Subcutaneous adipose tissue (tissue), 4 donors: ENCODE results near the gene TMEM132C. TPM values are rescaled to one million over a fixed set of nuclear protein-coding genes. Genes with fewer than 3 reads are reported as not detected.

Source experiments
- total RNA-seq, 4 donors: library from RNA; depleted of rRNA; stranded (reverse); fragments of >200 nt; gene quantifications; one replicate each; pipeline ENCODE4 v1.1.0, GENCODE V29; 2016
- TF ChIP-seq, protein P1 (sequence below): fragments of 450-650 bp; IDR thresholded peaks from one replicate; pipeline ENCODE4 v1.5.1; 2016; ENCODE audit warnings: low read depth, mild to moderate bottlenecking, control low read depth, antibody characterized with exemption, moderate library complexity

Gene TMEM132C
- total RNA-seq, 4 donors from 2014 or later, result 44.2 to 73.5 (median 67.8) TPM

DNA sequence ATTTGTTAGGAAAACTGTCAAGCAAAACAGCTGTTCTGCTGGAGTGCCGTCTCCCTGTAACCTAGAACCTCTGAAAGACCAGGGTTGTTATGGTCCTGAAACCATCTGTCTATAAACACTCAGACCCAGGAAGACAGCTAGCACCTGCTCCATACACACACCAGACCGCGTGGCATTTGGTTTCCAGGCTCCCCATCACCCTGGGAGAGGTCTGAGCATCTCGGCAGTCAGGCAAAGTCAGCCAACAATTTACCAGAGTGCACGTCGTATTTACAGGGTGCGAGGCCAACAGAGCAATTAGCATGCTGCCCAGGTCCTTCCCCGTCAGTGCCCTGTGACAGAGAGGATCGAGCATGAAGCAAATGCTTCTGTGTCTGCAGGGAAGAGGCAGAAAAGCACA is 284.3 kb downstream of the TMEM132C start:
- TF ChIP-seq, protein P1, sequence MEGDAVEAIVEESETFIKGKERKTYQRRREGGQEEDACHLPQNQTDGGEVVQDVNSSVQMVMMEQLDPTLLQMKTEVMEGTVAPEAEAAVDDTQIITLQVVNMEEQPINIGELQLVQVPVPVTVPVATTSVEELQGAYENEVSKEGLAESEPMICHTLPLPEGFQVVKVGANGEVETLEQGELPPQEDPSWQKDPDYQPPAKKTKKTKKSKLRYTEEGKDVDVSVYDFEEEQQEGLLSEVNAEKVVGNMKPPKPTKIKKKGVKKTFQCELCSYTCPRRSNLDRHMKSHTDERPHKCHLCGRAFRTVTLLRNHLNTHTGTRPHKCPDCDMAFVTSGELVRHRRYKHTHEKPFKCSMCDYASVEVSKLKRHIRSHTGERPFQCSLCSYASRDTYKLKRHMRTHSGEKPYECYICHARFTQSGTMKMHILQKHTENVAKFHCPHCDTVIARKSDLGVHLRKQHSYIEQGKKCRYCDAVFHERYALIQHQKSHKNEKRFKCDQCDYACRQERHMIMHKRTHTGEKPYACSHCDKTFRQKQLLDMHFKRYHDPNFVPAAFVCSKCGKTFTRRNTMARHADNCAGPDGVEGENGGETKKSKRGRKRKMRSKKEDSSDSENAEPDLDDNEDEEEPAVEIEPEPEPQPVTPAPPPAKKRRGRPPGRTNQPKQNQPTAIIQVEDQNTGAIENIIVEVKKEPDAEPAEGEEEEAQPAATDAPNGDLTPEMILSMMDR, result no peak

DNA sequence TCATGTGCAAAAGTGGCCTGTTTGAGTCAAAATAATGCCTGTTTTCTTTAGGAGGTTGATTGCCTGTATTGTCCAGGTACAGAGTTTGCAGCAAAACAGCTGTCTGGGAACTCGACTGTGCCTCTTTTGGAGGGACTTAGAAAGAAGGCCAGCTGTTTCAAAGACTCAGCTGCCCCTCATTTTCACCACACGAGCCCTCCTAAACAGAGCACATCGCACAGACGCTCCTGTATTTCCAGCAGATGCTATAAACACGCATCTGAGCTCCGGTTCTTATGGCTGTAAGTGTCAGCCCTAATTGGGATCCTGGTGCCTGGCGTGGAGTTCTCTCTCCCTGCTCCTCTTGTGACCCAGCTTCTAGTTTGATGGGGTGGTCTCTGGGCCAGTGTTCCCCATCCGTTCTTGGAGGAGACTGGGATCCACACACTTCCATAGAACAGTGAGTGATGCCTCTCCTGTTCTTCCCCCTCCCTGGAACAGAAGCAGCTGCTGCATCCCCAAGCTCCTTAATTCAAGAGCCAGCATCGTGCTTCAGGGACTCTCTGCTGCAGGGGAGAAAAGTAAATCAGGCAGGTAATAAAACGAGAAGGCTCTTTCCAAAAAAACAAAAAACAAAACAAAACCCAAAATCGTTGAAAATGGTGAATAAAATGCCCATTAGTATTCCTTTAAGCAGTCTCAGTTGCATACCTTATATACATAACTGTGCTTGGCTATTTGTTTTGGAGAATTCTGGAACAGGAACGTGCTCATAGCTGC is 287.8 kb downstream of the TMEM132C start:
- TF ChIP-seq, protein P1, result no peak

DNA sequence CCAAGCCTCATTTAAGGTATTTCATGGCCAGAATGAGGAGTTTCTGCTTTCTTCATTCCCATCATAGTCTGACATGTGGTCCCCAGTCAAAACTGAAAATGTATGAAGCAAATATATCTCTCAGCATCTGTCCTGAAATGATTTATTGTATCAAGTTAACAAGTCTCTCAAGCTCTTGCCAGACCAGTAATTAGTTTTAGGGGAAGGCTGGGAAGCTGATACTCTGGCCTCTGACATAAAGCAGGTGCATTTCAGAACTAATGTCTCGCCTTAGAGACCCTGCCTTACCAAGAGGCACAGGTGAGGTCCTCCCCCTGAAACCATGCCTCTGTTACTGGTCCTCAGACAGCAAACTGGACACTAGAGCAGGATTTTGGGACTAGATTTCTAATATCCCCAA is 290.3 kb downstream of the TMEM132C start:
- TF ChIP-seq, protein P1, result no peak

DNA sequence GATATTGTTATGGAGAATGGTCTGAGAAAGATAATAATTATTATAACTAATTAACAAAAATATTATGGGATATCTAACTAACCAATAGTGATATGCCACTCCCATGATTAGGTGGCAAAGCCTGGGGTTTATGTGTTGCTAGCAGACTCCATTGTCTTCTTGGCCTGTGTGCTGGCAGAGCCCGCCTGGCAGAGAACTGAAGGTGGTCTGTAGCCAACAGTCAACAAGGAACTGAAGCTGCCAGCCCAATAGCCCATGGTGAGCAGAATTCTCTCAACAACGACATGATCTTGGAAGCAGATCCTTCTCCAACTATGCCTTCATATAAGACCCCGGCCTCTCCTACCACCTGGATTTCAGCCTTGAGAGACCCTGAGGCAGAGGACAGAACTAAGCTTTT is 298.0 kb downstream of the TMEM132C start:
- TF ChIP-seq, protein P1, result no peak

DNA sequence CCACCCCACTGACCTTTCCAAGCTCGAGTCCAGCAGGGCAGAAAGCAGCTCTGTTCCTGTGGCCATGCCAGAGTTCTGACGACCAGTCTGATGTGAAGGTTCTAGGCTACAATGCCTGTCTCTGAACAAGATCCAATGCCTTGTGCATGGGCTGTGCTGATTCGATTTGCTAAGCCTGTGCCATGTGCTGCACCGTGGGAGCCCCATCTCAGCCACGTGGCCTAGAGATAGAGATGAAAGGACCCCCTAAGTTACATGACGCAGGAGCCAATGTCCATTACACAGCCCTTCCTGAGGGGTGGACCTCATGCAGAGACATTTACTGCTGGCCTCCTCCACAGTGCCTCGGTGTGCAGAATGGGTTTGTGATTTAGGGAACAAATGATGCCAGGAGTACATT is 300.8 kb downstream of the TMEM132C start:
- TF ChIP-seq, protein P1, result no peak

DNA sequence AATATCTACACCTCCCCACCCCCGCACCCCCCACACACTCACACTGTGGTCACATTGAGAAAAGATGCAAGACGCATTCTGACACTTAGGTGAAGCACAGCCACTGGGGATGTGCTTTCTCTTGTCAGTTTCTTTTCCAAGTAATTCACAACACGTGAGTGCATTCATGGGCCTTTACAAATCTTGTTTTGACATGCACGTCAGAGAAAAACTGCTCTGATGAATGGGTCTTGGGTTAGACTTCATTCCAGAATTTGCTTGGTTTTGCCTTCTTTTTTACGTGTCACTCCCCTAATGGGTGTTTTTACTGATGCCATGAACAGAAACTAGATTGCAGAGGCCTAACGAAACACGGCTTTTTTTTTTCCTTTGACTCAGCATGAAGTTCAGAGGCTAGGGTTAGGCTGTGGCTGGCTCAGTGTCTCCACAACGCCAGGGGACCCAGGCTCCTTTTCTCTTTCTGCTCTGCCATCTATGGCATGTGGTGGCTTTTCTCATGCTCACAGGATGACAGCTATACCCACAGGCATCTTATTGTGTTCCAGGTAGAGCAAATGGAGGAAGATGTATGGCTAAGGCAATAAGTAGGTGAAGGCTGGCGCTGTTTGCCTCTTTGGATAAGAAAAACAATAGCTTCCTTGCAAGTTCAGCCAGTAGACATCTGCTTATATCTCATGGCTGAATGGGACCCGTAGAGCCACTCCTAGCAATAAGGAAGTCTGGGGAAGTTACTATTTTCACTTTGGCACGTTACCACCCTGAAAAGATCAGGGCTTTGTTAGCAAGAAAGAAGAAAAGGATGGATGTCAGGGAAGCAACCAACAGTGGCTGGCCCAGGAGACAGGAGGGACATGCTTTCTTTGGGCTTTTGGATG is 303.5 kb downstream of the TMEM132C start:
- TF ChIP-seq, protein P1, result no peak
